ENCODE data around the gene KRT76.

Gene KRT76

GRCh38 chr12:52817003-52817698, 40.0 kb upstream of the KRT76 start:
- no peak for TF ChIP-seq CTCF (IDR thresholded peaks at IDR 0.05; ENCODE audit: low read depth, low read length, missing control alignments)
- in situ Hi-C loops (cut with HindIII; ENCODE audit: low sequenced_read_pairs), result no loop called here

GRCh38 chr12:52815676-52816588, 38.8 kb upstream of the KRT76 start:
- no peak for TF ChIP-seq CTCF (IDR thresholded peaks at IDR 0.05; ENCODE audit: low read depth, low read length, missing control alignments)
- H3K4me3 ChIP-seq (ENCODE audit: low read depth, low read length), result no peak overlapping the region
- DNase-seq (ENCODE audit: low read depth), result no peak
- in situ Hi-C loops (cut with HindIII; ENCODE audit: low sequenced_read_pairs), result no loop called here

More at GRCh38 chr12:52817003-52817698, 40.0 kb upstream of the KRT76 start:
- H3K4me3 ChIP-seq (ENCODE audit: low read depth, low read length), result no peak overlapping the region
- DNase-seq (ENCODE audit: low read depth), result no peak

GRCh38 chr12:52815161-52815560, 38.0 kb upstream of the KRT76 start:
- no peak overlapping the region for H3K4me3 ChIP-seq (ENCODE audit: low read depth, low read length)
- TF ChIP-seq CTCF (IDR thresholded peaks at IDR 0.05; ENCODE audit: low read depth, low read length, missing control alignments), result no peak
- no peak for DNase-seq (ENCODE audit: low read depth)
- in situ Hi-C loops (cut with HindIII; ENCODE audit: low sequenced_read_pairs), result no loop called here

GRCh38 chr12:52814710-52815155, 37.6 kb upstream of the KRT76 start:
- DNase-seq (ENCODE audit: low read depth), result no peak
- TF ChIP-seq CTCF (IDR thresholded peaks at IDR 0.05; ENCODE audit: low read depth, low read length, missing control alignments), result no peak
- in situ Hi-C loops (cut with HindIII; ENCODE audit: low sequenced_read_pairs), result no loop called here
- no peak overlapping the region for H3K4me3 ChIP-seq (ENCODE audit: low read depth, low read length)

- TF ChIP-seq CTCF (IDR thresholded peaks at IDR 0.05; ENCODE audit: low read depth, low read length, missing control alignments), result no peak
- DNase-seq (ENCODE audit: low read depth), result no peak
- in situ Hi-C loops (cut with HindIII; ENCODE audit: low sequenced_read_pairs), result no loop called here
- no peak within 1 kb of the TSS for H3K4me3 ChIP-seq (ENCODE audit: low read depth, low read length)
Measured at GRCh38 chr12:52813885-52814709, 37.0 kb upstream of the KRT76 start, which contains the start of gene KRT4. TSS of gene KRT4 (minus strand) at chr12:52814116. CDS start at chr12:52814058, 58 bp downstream.
